Ishikawa (cell line): Measurements from ENCODE around the gene ATP8A2.

Experiments used
- CEBPB ChIP-seq: IDR thresholded peaks from 2 replicates; pipeline ENCODE4 v1.6.1; 2012
- CREB1 ChIP-seq: IDR thresholded peaks from 2 replicates; pipeline ENCODE4 v1.6.1; 2012; ENCODE audit warnings: low read depth
- FOXM1 ChIP-seq: IDR thresholded peaks from 2 replicates; pipeline ENCODE4 v1.6.1; 2012; ENCODE audit warnings: low read depth, borderline replicate concordance
- RAD21 ChIP-seq: IDR thresholded peaks from 2 replicates; pipeline ENCODE4 v1.6.1; 2012; ENCODE audit warnings: low read depth
- REST ChIP-seq: IDR thresholded peaks from 2 replicates; pipeline ENCODE4 v1.6.1; 2012; ENCODE audit warnings: low read depth, mild to moderate bottlenecking
- TAF1 ChIP-seq: IDR thresholded peaks from 2 replicates; pipeline ENCODE4 v1.6.1; 2012; ENCODE audit warnings: low read depth, mild to moderate bottlenecking
- YY1 ChIP-seq: IDR thresholded peaks from 2 replicates; pipeline ENCODE4 v1.6.1; 2012; ENCODE audit warnings: low read depth
- TF ChIP-seq, protein P1 (sequence below): IDR thresholded peaks from 2 replicates; pipeline ENCODE4 v1.6.1; 2012

DNA sequence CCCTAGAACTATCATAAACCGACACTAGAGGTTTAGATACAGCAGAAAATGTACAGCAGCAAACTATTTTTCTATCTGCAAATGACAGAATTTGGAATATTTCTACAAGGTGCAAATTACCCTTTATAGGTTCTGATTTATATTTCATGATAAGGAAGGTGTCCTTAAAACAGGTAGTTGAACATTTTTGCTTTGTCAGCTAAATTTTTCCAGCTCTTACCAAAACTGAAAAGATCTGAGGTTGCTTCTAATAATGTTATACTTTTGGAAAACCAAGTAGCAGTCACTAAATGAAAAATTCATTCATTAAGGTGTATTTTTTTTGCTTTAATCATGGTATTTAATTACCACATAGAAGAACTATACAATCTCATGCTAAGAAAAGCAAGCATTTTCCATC, 671.0 kb downstream of the ATP8A2 start:
- TF ChIP-seq FOXM1 = no peak
- TF ChIP-seq REST = no peak
- no peak for TF ChIP-seq CREB1
- TF ChIP-seq, protein P1, sequence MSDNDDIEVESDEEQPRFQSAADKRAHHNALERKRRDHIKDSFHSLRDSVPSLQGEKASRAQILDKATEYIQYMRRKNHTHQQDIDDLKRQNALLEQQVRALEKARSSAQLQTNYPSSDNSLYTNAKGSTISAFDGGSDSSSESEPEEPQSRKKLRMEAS = no peak
- no peak for TF ChIP-seq RAD21
- no peak for TF ChIP-seq CEBPB
- no peak for TF ChIP-seq YY1
- no peak for TF ChIP-seq TAF1
